GM21423 (cell line): Measurements from ENCODE around the gene PCGF6.
"Not testable (repeated sequence)": the region's sequence is repeated elsewhere in the genome, so short reads cannot be mapped to it uniquely, and the experiment has no call there.

ENCODE experiments used
- ATAC-seq: cut with Tn5 transposase; IDR thresholded peaks from one replicate; pipeline ENCODE4 v1.9.1; 2021; ENCODE audit warnings: mild to moderate bottlenecking, moderate library complexity; ENCODE audit not compliant: unreplicated experiment

The PCGF6 gene, protein sequence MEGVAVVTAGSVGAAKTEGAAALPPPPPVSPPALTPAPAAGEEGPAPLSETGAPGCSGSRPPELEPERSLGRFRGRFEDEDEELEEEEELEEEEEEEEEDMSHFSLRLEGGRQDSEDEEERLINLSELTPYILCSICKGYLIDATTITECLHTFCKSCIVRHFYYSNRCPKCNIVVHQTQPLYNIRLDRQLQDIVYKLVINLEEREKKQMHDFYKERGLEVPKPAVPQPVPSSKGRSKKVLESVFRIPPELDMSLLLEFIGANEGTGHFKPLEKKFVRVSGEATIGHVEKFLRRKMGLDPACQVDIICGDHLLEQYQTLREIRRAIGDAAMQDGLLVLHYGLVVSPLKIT

GRCh38 chr10:103350517-103351260 lies at the start of gene PCGF6:
TSS of gene PCGF6 (minus strand) at chr10:103351140. CDS start at chr10:103351066, 74 bp downstream.
- ATAC-seq: peak; percentile 72

DNA sequence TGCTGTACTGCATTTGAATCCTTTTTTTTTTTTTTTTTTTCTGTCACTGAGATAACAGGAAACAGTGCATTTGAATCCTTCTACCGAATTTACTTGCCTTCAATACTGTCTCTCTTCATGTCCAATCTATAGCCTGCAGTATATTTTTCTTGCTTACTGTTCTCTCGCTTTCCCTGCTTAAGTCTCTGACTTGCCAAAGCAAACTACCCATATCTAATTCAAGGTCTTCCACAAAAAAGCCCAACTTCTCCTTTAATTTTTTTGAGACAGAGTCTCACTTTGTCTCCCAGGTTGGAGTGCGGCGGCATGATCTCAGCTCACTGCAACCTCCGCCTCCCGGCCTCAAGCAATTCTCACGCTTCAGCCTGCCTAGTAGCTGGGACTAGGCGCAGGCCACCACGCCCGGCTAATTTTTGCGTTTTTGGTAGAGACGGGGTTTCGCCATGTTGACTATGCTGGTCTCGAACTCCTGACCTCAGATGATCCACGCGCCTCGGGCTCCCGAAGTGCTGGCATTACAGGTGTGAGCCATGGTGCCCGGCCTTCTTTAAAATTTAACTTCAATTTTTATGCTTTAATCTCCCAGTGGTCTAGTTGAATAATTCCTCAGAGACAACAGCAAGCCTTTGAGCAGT lies 46.4 kb upstream of the PCGF6 start:
- no peak for ATAC-seq

DNA sequence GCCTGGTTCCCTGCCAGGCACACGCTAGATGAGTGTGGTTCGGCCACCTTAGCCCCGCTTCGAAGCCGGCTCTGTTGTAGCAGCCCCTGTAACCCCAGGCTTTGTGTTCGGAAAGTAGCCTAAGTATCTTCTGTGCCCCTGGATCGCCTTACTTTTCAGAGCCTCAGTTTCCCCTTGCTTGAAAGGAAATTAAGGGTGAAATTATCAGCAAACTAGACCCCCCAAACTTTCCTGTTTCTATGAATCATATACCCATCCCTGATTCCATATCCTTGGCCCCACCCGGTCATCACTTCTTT lies 45.8 kb upstream of the PCGF6 start:
- ATAC-seq: no peak

GRCh38 chr10:103396067-103396788 lies 45.3 kb upstream of the PCGF6 start, which contains the start of the genes ATP5MK and PDCD11:
TSS of gene ATP5MK (minus strand) at chr10:103396475. CDS start at chr10:103392457, 4,018 bp downstream.
TSS of gene PDCD11 (plus strand) at chr10:103396626. CDS start at chr10:103398427, 1,801 bp downstream.
- peak; percentile 98 for ATAC-seq

- ATAC-seq: no peak
Observed at GRCh38 chr10:103395754-103396066, 44.8 kb upstream of the PCGF6 start.

DNA sequence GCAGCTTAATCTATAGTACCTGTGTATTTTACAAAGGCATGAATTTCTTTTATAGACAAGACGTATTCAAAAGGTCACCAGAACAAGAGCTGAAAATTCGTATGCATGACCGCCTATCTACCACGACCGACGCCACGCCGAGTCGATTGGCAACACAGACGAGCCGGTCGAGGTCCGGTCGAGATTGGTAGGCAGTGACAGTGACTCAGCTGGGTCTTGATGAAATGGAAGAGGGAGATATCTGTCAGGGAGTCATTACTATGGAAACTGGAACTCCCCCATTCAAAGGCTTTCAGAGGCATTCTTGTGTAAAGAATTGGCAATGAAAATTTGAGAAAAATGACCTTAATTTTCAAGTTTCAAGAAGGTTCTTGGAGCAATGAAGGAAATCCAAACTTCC lies 43.2 kb upstream of the PCGF6 start:
- no peak for ATAC-seq

GRCh38 chr10:103382769-103383168 lies 31.8 kb upstream of the PCGF6 start:
- no peak for ATAC-seq

- ATAC-seq: no peak
Observed at GRCh38 chr10:103374263-103374662, 23.3 kb upstream of the PCGF6 start.

- no peak for ATAC-seq
Observed at GRCh38 chr10:103373544-103373943, 22.6 kb upstream of the PCGF6 start.

DNA sequence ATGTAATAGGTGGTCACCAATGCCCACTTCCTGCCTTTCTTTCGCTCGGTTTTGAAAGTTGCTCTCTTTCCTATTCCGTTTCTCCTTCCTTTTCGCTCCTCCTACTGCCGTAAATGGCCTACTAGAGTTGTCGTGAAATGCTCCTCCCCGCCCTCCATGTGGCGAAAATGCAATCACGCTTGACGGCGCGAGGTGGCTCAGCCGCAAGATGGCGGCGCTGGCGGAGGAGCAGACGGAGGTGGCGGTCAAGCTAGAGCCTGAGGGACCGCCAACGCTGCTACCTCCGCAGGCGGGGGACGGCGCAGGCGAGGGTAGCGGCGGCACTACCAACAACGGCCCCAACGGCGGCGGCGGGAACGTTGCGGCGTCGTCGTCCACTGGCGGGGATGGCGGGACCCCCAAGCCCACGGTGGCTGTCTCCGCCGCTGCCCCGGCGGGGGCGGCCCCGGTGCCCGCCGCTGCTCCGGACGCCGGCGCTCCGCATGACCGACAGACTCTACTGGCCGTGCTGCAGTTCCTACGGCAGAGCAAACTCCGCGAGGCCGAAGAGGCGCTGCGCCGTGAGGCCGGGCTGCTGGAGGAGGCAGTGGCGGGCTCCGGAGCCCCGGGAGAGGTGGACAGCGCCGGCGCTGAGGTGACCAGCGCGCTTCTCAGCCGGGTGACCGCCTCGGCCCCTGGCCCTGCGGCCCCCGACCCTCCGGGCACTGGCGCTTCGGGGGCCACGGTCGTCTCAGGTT lies 17.0 kb upstream of the PCGF6 start, which contains the start of gene TAF5:
Gene TAF5, plus strand, starts transcription at position 195 of the 737 bp plus-strand sequence. Its CDS starts 14 bp downstream, at position 209.
- ATAC-seq: peak; percentile 58

GRCh38 chr10:103367379-103367781 lies 16.4 kb upstream of the PCGF6 start:
- no peak for ATAC-seq

DNA sequence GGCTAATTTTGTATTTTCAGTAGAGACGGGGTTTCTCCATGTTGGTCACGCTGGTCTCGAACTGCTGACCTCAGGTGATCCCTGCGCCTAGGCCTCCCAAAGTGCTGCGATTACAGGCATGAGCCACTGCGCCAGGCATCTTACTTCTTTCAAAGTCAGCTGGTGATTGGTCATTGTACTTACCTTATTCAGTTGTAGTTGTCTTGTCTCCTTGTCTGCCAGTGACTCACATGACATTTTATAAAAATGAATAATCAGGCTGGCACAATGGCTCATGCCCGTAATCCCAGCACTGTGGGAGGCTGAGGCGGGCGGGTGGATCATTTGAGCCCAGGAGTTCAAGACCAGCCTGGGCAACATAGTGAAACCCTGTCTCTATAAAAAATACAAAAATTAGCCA lies 9.9 kb upstream of the PCGF6 start:
- not testable (repeated sequence) for ATAC-seq

- ATAC-seq: not testable (repeated sequence)
Observed at GRCh38 chr10:103359493-103359892, 8.6 kb upstream of the PCGF6 start.

DNA sequence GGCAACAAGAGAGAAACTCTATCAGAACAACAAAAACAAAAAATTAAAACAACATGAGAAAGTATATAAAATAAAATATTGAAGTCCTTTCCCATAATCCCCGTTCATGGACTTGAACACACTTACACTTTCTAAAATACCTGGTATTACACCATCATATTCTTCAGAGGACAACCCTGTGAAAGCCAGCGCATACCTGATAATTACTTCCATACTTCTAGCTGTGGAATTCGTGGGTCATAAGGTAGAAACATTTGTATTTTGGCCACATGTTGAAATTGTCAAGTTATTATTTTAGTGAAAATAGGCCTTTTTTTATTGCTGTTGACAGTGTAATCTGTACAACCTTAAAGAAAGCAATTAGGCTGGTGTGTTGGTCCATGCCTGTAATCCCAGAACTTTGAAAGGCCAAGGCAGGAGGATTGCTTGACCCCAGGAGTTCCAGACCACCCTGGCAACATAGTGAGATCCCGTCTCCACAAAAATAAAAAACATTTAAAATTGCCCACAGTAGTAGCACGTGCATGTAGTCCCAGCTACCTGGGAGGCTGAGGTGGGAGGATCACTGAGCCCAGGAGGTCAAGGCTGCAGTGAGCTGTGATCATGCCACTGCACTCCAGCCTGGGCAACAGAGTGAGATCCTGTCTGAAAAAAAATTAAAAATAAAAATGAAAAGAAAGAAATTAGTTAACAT lies 5.1 kb upstream of the PCGF6 start:
- ATAC-seq: no peak

DNA sequence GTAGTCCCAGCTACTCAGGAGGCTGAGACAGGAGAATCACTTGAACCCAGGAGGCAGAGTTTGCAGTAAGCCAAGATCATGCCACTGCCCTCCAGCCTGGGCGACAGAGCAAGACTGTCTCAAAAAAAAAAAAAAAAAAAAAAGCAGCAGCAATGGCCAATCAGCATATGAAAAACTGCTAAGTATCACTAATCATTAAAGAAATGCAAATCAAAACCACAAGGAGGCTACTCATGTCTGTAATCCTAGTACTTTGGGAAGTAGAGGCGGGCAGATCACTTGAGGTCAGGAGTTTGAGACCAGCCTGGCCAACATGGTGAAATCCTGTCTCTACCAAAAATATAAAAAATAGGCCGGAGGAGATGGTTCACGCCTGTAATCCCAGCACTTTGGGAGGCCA lies 3.6 kb upstream of the PCGF6 start:
- not testable (repeated sequence) for ATAC-seq

DNA sequence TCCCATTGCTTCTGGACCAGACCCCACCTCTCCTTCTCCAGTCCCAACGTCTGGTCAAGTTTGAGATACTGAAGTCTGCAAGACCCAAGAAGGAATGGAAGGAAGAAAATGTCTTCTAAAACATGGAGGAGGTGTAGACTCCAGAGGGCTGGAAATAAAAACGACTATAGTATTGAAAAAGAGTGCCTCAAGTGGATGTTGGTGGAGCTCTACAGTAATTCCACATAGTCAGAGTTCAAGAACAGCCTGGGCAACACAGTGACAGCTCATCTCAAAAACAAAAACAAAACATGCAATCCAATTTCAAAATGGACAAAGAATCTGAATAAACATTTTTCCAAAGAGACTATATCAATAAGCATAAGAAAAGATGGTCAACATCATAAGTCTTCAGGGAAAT lies 2.3 kb upstream of the PCGF6 start:
- no peak for ATAC-seq

DNA sequence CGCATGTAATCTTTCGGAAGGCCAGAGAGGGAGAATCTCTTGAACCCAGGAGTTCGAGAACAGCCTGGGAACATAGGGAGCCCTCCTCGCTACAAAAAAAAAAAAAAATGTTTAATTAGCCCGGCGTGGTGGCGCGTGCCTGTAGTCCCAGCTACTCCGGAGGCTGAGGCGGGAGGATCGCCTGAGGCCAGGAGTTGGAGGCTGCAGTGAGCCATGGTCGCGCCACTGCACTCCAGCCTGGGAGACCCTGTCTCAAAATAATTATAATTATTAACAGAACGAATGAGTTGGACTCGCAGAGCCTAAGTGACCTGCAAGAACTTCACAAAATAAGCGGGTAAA lies 794 bp downstream of the PCGF6 start:
- ATAC-seq: no peak

GRCh38 chr10:103336370-103336769 lies 14.6 kb downstream of the PCGF6 start:
- ATAC-seq: no peak

DNA sequence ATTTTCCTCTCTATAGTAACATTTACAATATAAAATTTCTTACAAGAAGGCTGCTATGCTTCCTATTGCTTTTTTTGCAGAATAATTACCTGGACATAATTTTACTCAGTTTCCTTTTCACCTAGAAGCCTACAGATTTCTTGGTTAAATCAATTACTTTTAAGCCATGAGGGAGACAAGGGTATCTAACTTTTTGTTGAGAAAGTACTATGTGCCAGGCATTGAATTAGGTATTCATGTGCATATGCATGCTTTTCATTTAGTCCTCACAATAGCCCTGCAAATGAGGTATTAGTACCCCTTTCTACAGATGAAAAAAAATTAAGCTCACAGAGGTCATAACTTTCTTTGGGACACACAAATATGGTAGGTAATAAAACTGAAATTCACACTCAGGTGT lies 16.4 kb downstream of the PCGF6 start:
- ATAC-seq: no peak

DNA sequence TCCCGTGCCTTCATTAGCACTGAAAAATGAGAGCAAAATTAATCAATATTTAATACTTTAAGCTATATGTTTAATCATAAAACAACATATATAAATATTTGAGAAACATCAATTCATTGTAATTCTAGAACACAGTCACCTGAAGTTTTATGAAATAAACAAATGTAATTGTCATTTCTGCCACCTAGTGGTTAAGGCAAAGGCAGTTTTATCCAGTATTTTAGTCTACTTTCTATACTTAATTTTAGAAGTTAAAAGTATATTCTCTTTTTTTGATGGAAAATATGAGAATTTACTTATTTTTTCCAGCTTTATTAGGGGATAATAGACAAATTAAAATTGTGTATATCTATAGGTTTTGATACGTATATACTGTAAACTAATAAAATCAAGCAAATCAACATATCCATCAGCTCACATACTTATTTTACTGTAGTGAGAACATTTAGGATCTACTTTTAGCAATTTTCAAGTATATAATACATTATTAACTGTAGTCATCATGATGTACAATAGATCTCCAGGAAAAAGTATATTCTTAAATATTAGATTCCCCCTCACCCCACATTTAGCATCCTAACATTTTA lies 16.9 kb downstream of the PCGF6 start:
- ATAC-seq: no peak
